ENCODE data around the gene ZDHHC17.

DNA sequence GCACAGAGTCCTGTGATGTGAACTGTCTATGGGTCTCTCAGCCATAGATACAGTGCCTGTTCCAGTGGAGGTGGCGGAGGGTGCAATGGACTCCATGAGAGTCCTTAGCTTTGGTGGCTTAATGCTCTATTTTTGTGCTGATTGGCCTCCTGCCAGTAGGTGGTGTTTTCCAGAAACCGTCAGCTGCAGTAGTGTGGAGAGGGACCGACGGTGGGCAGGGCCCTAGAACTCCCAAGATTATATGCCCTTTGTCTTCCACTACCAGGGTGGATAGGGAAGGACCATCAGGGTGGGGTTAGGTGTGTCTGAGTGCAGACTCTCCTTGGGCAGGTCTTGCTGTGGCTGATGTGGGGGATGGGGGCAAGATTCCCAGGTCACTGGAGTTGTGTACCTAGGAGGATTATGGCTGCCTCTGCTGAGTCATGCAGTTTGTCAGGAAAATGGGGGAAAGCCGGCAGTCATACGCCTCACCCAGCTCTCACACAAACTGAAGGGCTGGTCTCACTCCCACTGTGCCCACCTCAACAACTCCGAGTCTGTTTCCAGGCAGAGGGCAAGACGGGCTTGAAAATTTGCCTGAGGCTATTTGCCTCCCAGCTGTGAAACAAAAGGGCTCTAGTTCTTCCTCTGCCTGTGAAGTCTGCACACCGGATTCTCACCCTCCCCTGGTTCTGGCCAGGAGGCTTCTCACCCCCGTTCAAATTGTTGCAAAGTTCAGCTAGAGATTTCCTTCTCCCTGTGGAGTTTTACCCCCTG, 24.9 kb upstream of the ZDHHC17 start:
- TF ChIP-seq CTCF (IDR thresholded peaks at IDR 0.05) (no peak), POLR2A (IDR thresholded peaks at IDR 0.05) (no peak), EP300 (IDR thresholded peaks at IDR 0.05) (no peak)

All from tibial nerve (tissue), 4 donors.